SK-N-SH treated with all-trans-retinoic acid at 6 μM for 48 hours (cell line): ENCODE data around the gene FMOD.

Source experiments
- CREB5 ChIP-seq: fragments of 250-450 bp; sonication (Bioruptor Pico); IDR thresholded peaks from 2 replicates; pipeline ENCODE4 v1.5.1; 2020; ENCODE audit warnings: low read depth, mild to moderate bottlenecking, moderate library complexity
- TOX ChIP-seq: fragments of 250-450 bp; sonication (Bioruptor Pico); IDR thresholded peaks from 2 replicates; pipeline ENCODE4 v1.8.0; 2021; ENCODE audit warnings: mild to moderate bottlenecking, moderate library complexity, borderline replicate concordance
- ZFP3 ChIP-seq: fragments of 250-450 bp; sonication (Bioruptor Pico); IDR thresholded peaks from 2 replicates; pipeline ENCODE4 v1.5.0; 2020; ENCODE audit warnings: mild to moderate bottlenecking, moderate library complexity
- ZNF8 ChIP-seq: fragments of 450-650 bp; formaldehyde crosslinking; IDR thresholded peaks from 2 replicates; pipeline ENCODE4 v1.5.0; 2020; ENCODE audit warnings: mild to moderate bottlenecking, moderate library complexity

DNA sequence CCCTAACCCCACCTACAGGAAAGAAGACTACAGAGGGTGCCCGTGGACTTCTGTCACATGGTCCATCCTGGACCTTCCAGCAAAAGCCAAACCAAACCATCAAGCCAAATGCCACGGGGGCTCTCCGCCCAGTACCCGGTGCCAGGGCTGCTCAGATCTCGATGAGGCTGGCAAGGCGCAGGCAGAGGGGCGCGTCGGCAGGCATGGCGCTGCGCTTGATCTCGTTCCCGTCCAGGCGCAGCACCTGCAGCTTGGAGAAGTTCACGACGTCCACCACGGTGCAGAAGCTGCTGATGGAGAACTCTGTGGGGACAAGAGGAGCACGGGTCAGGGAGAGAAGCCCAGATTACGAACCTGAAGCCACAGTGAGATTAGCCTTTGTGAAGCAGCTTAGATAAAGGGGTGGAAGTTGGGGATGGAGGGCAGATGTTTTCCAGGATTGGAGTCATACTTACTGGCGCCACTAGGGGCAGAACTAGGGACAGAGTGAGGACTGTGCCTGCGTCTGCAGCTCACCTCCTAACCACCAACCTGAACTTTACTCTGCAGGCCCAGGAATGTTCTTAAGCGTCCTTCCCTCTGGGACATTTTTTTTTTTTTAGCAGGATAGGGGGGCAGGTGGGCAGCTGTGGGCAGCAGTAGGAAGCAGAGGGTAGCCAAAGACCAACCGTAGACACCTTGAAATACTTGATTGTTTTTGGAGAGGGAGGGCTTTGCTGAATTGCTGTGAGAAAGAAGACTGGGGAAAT is 8.6 kb downstream of the FMOD start:
- TF ChIP-seq ZFP3 (CRISPR knock-in tag) (no peak), TOX (CRISPR knock-in tag) (no peak), CREB5 (CRISPR knock-in tag) (no peak), ZNF8 (CRISPR knock-in tag) (no peak)
